HEK293 (cell line): ENCODE data around the gene VPS26B.
"Not testable (repeated sequence)": the region's sequence is repeated elsewhere in the genome, so short reads cannot be mapped to it uniquely, and the experiment has no call there.

Source experiments
- CTCF ChIA-PET: fragments of 350-600 bp; formaldehyde crosslinking; extraction: SDS; loops from one replicate; lab custom pipeline; 2021; ENCODE audit warnings: antibody characterized with exemption; lab: Yijun Ruan, JAX
- POLR2A ChIA-PET: fragments of 300-600 bp; formaldehyde crosslinking; extraction: SDS; loops from one replicate; lab custom pipeline; 2020; ENCODE audit warnings: antibody characterized with exemption, inconsistent platforms; lab: Yijun Ruan, JAX
- H3K27ac ChIP-seq: fragments of 200-500 bp; sonication (Bioruptor generic); 2 replicates; pipeline ENCODE4 v1.5.1; 2014; ENCODE audit warnings: low read depth, low read length, control low read depth, inconsistent platforms; ENCODE audit errors: extremely low read depth
- H3K36me3 ChIP-seq, 2 experiments: fragments of 200-500 bp in 1 of 2; sonication (Bioruptor generic) in 1 of 2; 1 replicate in 1 of 2; 2 replicates in 1 of 2; pipeline ENCODE4 v1.5.1; 2014 to 2017; ENCODE audit warnings: inconsistent platforms in 2 of 2, low read length in 2 of 2; ENCODE audit not compliant: control insufficient read depth in 2 of 2, insufficient read depth in 1 of 2
- H3K4me1 ChIP-seq: fragments of 200-500 bp; sonication (Bioruptor generic); 2 replicates; pipeline ENCODE4 v1.5.1; 2014; ENCODE audit warnings: mild to moderate bottlenecking, low read length, inconsistent platforms; ENCODE audit not compliant: control insufficient read depth, insufficient read depth
- H3K4me3 ChIP-seq: 2 replicates; pipeline ENCODE4 v1.5.1; 2011; ENCODE audit warnings: low read depth, mild to moderate bottlenecking, control low read depth, low read length, moderate library complexity
- H3K9me3 ChIP-seq: fragments of 200-500 bp; sonication (Bioruptor generic); 2 replicates; pipeline ENCODE4 v1.5.1; 2014; ENCODE audit warnings: low read depth, low read length, inconsistent platforms; ENCODE audit not compliant: control insufficient read depth, insufficient read depth
- BCL11B ChIP-seq: fragments of 450-650 bp; formaldehyde crosslinking; IDR thresholded peaks from 2 replicates; pipeline ENCODE4 v1.5.1; 2016; ENCODE audit warnings: low read depth, missing biosample characterization, missing genetic modification characterization
- GLI2 ChIP-seq: fragments of 450-650 bp; formaldehyde crosslinking; IDR thresholded peaks from 2 replicates; pipeline ENCODE4; 2017; ENCODE audit warnings: missing biosample characterization, missing genetic modification characterization, low read depth, borderline replicate concordance
- GLI4 ChIP-seq: fragments of 450-650 bp; formaldehyde crosslinking; IDR thresholded peaks from 2 replicates; pipeline ENCODE4 v1.5.1; 2016; ENCODE audit warnings: missing biosample characterization, missing genetic modification characterization
- GLIS2 ChIP-seq: fragments of 450-650 bp; formaldehyde crosslinking; IDR thresholded peaks from 2 replicates; pipeline ENCODE4 v1.5.1; 2016; ENCODE audit warnings: missing biosample characterization, missing genetic modification characterization
- KLF1 ChIP-seq: fragments of 450-650 bp; formaldehyde crosslinking; IDR thresholded peaks from 2 replicates; pipeline ENCODE4 v1.5.1; 2016; ENCODE audit warnings: missing biosample characterization, missing genetic modification characterization
- PRDM10 ChIP-seq: fragments of 450-650 bp; formaldehyde crosslinking; IDR thresholded peaks from 2 replicates; pipeline ENCODE4 v1.5.1; 2016; ENCODE audit warnings: missing biosample characterization, missing genetic modification characterization
- SETDB1 ChIP-seq: IDR thresholded peaks from one replicate; pipeline ENCODE4 v1.6.1; 2017; ENCODE audit warnings: mild to moderate bottlenecking, low read length, moderate library complexity, mixed read lengths; ENCODE audit not compliant: insufficient read length
- SP2 ChIP-seq: fragments of 450-650 bp; formaldehyde crosslinking; IDR thresholded peaks from 2 replicates; pipeline ENCODE4 v1.5.1; 2016; ENCODE audit warnings: missing biosample characterization, missing genetic modification characterization
- SP3 ChIP-seq: fragments of 450-650 bp; formaldehyde crosslinking; IDR thresholded peaks from 2 replicates; pipeline ENCODE4 v1.5.1; 2016; ENCODE audit warnings: missing biosample characterization, missing genetic modification characterization
- TRIM28 ChIP-seq: IDR thresholded peaks from 2 replicates; pipeline ENCODE4 v1.6.1; 2011; ENCODE audit warnings: low read length, control low read depth, borderline replicate concordance
- ZBTB26 ChIP-seq: fragments of 450-650 bp; formaldehyde crosslinking; optimal IDR thresholded peaks from 2 replicates; pipeline ENCODE3; 2016; ENCODE audit warnings: missing biosample characterization, mild to moderate bottlenecking, missing genetic modification characterization
- ZBTB8A ChIP-seq: fragments of 450-650 bp; formaldehyde crosslinking; IDR thresholded peaks from 2 replicates; pipeline ENCODE4 v1.5.1; 2016; ENCODE audit warnings: missing biosample characterization, missing genetic modification characterization
- ZNF121 ChIP-seq: fragments of 450-650 bp; formaldehyde crosslinking; IDR thresholded peaks from 2 replicates; pipeline ENCODE4 v1.5.1; 2016; ENCODE audit warnings: missing biosample characterization, missing genetic modification characterization
- ZNF133 ChIP-seq: fragments of 450-650 bp; formaldehyde crosslinking; IDR thresholded peaks from 2 replicates; pipeline ENCODE4 v1.5.1; 2016; ENCODE audit warnings: missing biosample characterization, missing genetic modification characterization
- ZNF18 ChIP-seq: fragments of 450-650 bp; formaldehyde crosslinking; IDR thresholded peaks from 2 replicates; pipeline ENCODE4 v1.5.1; 2016; ENCODE audit warnings: missing biosample characterization, missing genetic modification characterization
- ZNF335 ChIP-seq: fragments of 450-650 bp; formaldehyde crosslinking; conservative IDR thresholded peaks from 2 replicates; pipeline ENCODE4 v1.5.1; 2016; ENCODE audit warnings: missing biosample characterization, missing genetic modification characterization
- ZNF629 ChIP-seq: fragments of 450-650 bp; formaldehyde crosslinking; IDR thresholded peaks from 2 replicates; pipeline ENCODE4 v1.5.1; 2017; ENCODE audit warnings: missing biosample characterization, missing genetic modification characterization
- ZNF658 ChIP-seq: fragments of 450-650 bp; formaldehyde crosslinking; IDR thresholded peaks from 2 replicates; pipeline ENCODE4; 2016; ENCODE audit warnings: missing biosample characterization, missing genetic modification characterization
- ZNF704 ChIP-seq: fragments of 450-650 bp; formaldehyde crosslinking; IDR thresholded peaks from 2 replicates; pipeline ENCODE4 v1.5.1; 2016; ENCODE audit warnings: missing biosample characterization, missing genetic modification characterization
- ZNF792 ChIP-seq: fragments of 450-650 bp; formaldehyde crosslinking; IDR thresholded peaks from 2 replicates; pipeline ENCODE4 v1.5.1; 2016; ENCODE audit warnings: missing biosample characterization, missing genetic modification characterization
- ZXDB ChIP-seq: fragments of 450-650 bp; formaldehyde crosslinking; IDR thresholded peaks from 2 replicates; pipeline ENCODE4 v1.5.1; 2016; ENCODE audit warnings: missing biosample characterization, missing genetic modification characterization

Gene VPS26B

GRCh38 chr11:134253188-134253993 is 28.9 kb downstream of the VPS26B start, which contains the start of the genes ACAD8 and THYN1 (continued):
- TF ChIP-seq GLI2 (tag by site-specific recombination) = no peak
- peak; percentile 88 for TF ChIP-seq GLIS2
- TF ChIP-seq TRIM28 = peak; percentile 61; the same call in 1 of the 2 replicates
- TF ChIP-seq PRDM10 (tag by site-specific recombination) = peak; percentile 43; the same call in 1 of the 2 replicates
- 0 out of 2 replicates have a peak, but pooled peaks have one; percentile 29 for TF ChIP-seq ZBTB8A (tag by site-specific recombination)
- TF ChIP-seq BCL11B (tag by site-specific recombination) = peak; percentile 64; the same call in 1 of the 2 replicates
- TF ChIP-seq ZNF18 (tag by site-specific recombination) = no peak
- no peak for TF ChIP-seq ZNF133 (tag by site-specific recombination)
- TF ChIP-seq ZNF121 (tag by site-specific recombination) = no peak
- TF ChIP-seq ZNF629 (tag by site-specific recombination) = peak; percentile 55; the same call in 1 of the 2 replicates
- TF ChIP-seq ZXDB (tag by site-specific recombination) = peak; percentile 58; the same call in 1 of the 2 replicates
- peak; percentile 78 for TF ChIP-seq KLF1 (tag by site-specific recombination)
- peak; percentile 72 for TF ChIP-seq SP2 (tag by site-specific recombination)
- TF ChIP-seq GLI4 (tag by site-specific recombination) = no peak
- peak; percentile 89 for TF ChIP-seq SP3 (tag by site-specific recombination)
- peak; percentile 73; the same call in 1 of the 2 replicates for TF ChIP-seq ZNF335
- TF ChIP-seq, all 188 proteins: peak for 40

GRCh38 chr11:134254433-134255183 is 30.1 kb downstream of the VPS26B start:
- CTCF ChIA-PET = interaction anchor here (0.6 to 1.2 kb wide), 3 partner anchors 10 to 155 kb away, joined by 3 to 5 read pairs (median 3); no protein-coding TSS in a partner anchor
- TF ChIP-seq ZNF658 (tag by site-specific recombination) (no peak), ZBTB26 (tag by site-specific recombination) (no peak), SETDB1 (no peak), ZNF704 (tag by site-specific recombination) (no peak), ZNF121 (tag by site-specific recombination) (no peak), ZNF792 (no peak)
- no peak overlapping the region for H3K27ac ChIP-seq
- H3K9me3 ChIP-seq = no peaks in the 10 kb centered on the region
- H3K36me3 ChIP-seq = peaks cover 0 to 46% of the 10 kb centered on the region in 2 experiments; a peak in 1 of 3 replicates
- no peaks in the 10 kb centered on the region for H3K4me1 ChIP-seq
- peak overlapping the region; percentile 79 for H3K4me3 ChIP-seq
- POLR2A ChIA-PET = interaction anchor here (1.2 to 4.0 kb wide), 5 partner anchors 9 to 30 kb away, joined by 3 to 35 read pairs (median 4); partner anchors contain the start of genes NCAPD3 and VPS26B

GRCh38 chr11:134255184-134255561 is 30.7 kb downstream of the VPS26B start:
- peaks cover 0 to 46% of the 10 kb centered on the region in 2 experiments; a peak in 1 of 3 replicates for H3K36me3 ChIP-seq
- CTCF ChIA-PET = interaction anchor here (0.6 to 1.2 kb wide), 2 partner anchors 21 to 155 kb away, joined by 3 to 5 read pairs; no protein-coding TSS in a partner anchor
- H3K27ac ChIP-seq, H3K4me1 ChIP-seq, H3K4me3 ChIP-seq, H3K9me3 ChIP-seq: not testable (repeated sequence)
- POLR2A ChIA-PET = interaction anchor here (2.2 to 4.0 kb wide), 2 partner anchors 18 to 31 kb away, joined by 11 to 35 read pairs; partner anchors contain the start of genes NCAPD3 and VPS26B
